KOPT-K1 (cell line): ENCODE measurements around the gene CPXM2.

Experiments
- H3K27ac ChIP-seq: fragments of 200-600 bp; sonication (generic); 2 replicates; pipeline ENCODE4 v1.5.1; 2016; ENCODE audit warnings: antibody characterized with exemption, mild to moderate bottlenecking, low read depth, low read length; ENCODE audit not compliant: poor library complexity, severe bottlenecking
- H3K36me3 ChIP-seq: fragments of 200-600 bp; sonication (generic); 2 replicates; pipeline ENCODE4 v1.5.1; 2017; ENCODE audit warnings: antibody characterized with exemption, mild to moderate bottlenecking, low read length, moderate library complexity; ENCODE audit not compliant: insufficient read depth
- H3K9me3 ChIP-seq: fragments of 200-600 bp; sonication (generic); 2 replicates; pipeline ENCODE4 v1.5.1; 2017; ENCODE audit warnings: antibody characterized with exemption, low read length, mild to moderate bottlenecking; ENCODE audit not compliant: insufficient read depth, poor library complexity, severe bottlenecking

Gene CPXM2

GRCh38 chr10:123868038-123869019 lies 23.3 kb downstream of the CPXM2 start:
- H3K9me3 ChIP-seq = no peaks in the 10 kb centered on the region
- no peak overlapping the region for H3K27ac ChIP-seq
- no peaks in the 10 kb centered on the region for H3K36me3 ChIP-seq

GRCh38 chr10:123865880-123866279 lies 25.7 kb downstream of the CPXM2 start:
- H3K9me3 ChIP-seq = no peaks in the 10 kb centered on the region

GRCh38 chr10:123865350-123865749 lies 26.3 kb downstream of the CPXM2 start:
- Histone ChIP-seq H3K9me3 (no peaks in the 10 kb centered on the region), H3K36me3 (no peaks in the 10 kb centered on the region), H3K27ac (no peak overlapping the region)

More at GRCh38 chr10:123865880-123866279, 25.7 kb downstream of the CPXM2 start:
- Histone ChIP-seq H3K27ac (no peak overlapping the region), H3K36me3 (no peaks in the 10 kb centered on the region)

GRCh38 chr10:123864923-123865322 lies 26.7 kb downstream of the CPXM2 start:
- H3K27ac ChIP-seq = no peak overlapping the region
- no peaks in the 10 kb centered on the region for H3K9me3 ChIP-seq
- no peaks in the 10 kb centered on the region for H3K36me3 ChIP-seq

- H3K9me3 ChIP-seq = no peaks in the 10 kb centered on the region
- no peak overlapping the region for H3K27ac ChIP-seq
- H3K36me3 ChIP-seq = no peaks in the 10 kb centered on the region
Measured at GRCh38 chr10:123863721-123864482, 27.7 kb downstream of the CPXM2 start.

GRCh38 chr10:123863183-123863575 lies 28.4 kb downstream of the CPXM2 start:
- Histone ChIP-seq H3K27ac (no peak overlapping the region), H3K36me3 (no peaks in the 10 kb centered on the region), H3K9me3 (no peaks in the 10 kb centered on the region)

GRCh38 chr10:123862421-123863182 lies 29.0 kb downstream of the CPXM2 start:
- no peak overlapping the region for H3K27ac ChIP-seq
- H3K36me3 ChIP-seq = no peaks in the 10 kb centered on the region
- H3K9me3 ChIP-seq = no peaks in the 10 kb centered on the region

GRCh38 chr10:123860856-123861255 lies 30.8 kb downstream of the CPXM2 start:
- Histone ChIP-seq H3K27ac (no peak overlapping the region), H3K36me3 (no peaks in the 10 kb centered on the region), H3K9me3 (no peaks in the 10 kb centered on the region)

- Histone ChIP-seq H3K36me3 (no peaks in the 10 kb centered on the region), H3K27ac (no peak overlapping the region), H3K9me3 (no peaks in the 10 kb centered on the region)
Measured at GRCh38 chr10:123860209-123860608, 31.4 kb downstream of the CPXM2 start.

GRCh38 chr10:123859653-123860050 lies 32.0 kb downstream of the CPXM2 start:
- no peak overlapping the region for H3K27ac ChIP-seq
- no peaks in the 10 kb centered on the region for H3K36me3 ChIP-seq
- H3K9me3 ChIP-seq = no peaks in the 10 kb centered on the region

- no peak overlapping the region for H3K27ac ChIP-seq
- no peaks in the 10 kb centered on the region for H3K9me3 ChIP-seq
Measured at GRCh38 chr10:123858907-123859652, 32.5 kb downstream of the CPXM2 start.

GRCh38 chr10:123858077-123858681 lies 33.4 kb downstream of the CPXM2 start:
- Histone ChIP-seq H3K9me3 (no peaks in the 10 kb centered on the region), H3K36me3 (no peaks in the 10 kb centered on the region), H3K27ac (no peak overlapping the region)

More at GRCh38 chr10:123858907-123859652, 32.5 kb downstream of the CPXM2 start:
- H3K36me3 ChIP-seq = no peaks in the 10 kb centered on the region

- Histone ChIP-seq H3K9me3 (no peaks in the 10 kb centered on the region), H3K27ac (no peak overlapping the region), H3K36me3 (no peaks in the 10 kb centered on the region)
Measured at GRCh38 chr10:123857616-123858015, 34.0 kb downstream of the CPXM2 start.
